HG03103 (cell line): Measurements from ENCODE around the gene POLR2C.

Experiments used
- ATAC-seq: cut with Tn5 transposase; IDR thresholded peaks from one replicate; pipeline ENCODE4 v1.9.1; 2021; ENCODE audit warnings: low read depth; ENCODE audit not compliant: unreplicated experiment

Gene POLR2C

GRCh38 chr16:57447186-57447962, 15.1 kb upstream of the POLR2C start, which contains the start of the genes CIAPIN1 and COQ9:
Gene CIAPIN1, minus strand, starts transcription at chr16:57447385. Its CDS starts 6,457 bp downstream, at chr16:57440928.
Gene COQ9, plus strand, starts transcription at chr16:57447479. Its CDS starts 27 bp downstream, at chr16:57447506.
- ATAC-seq = peak; percentile 97

GRCh38 chr16:57452021-57452420, 10.5 kb upstream of the POLR2C start:
- ATAC-seq = no peak

- no peak for ATAC-seq
These were observed 491 bp downstream of the POLR2C start for GRCh38 chr16:57462978-57463362.

DNA sequence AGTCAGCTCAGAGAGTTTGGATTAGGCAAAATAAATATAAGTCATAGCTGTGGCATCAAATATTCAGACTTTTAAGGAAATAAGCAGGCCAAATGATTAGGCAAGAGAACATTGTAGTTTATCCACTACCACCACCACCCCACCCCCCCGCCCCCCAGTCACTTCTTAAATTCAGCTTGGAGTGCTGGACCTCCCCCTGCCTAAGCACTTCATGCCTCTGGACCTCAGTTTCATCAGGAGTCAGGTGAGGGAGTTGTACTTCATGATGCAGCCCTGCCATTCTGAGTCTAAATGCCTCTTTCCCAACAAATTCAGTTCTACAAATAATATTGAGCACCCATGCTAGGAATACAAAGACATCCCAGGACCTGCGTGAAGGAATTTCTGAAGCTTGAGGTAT, 2.0 kb downstream of the POLR2C start:
- ATAC-seq = no peak

- no peak for ATAC-seq
These were observed 5.9 kb downstream of the POLR2C start for GRCh38 chr16:57468346-57468745.

- no peak for ATAC-seq
These were observed 6.6 kb downstream of the POLR2C start for GRCh38 chr16:57469046-57469445.

- no peak for ATAC-seq
These were observed 7.5 kb downstream of the POLR2C start for GRCh38 chr16:57469917-57470470.

DNA sequence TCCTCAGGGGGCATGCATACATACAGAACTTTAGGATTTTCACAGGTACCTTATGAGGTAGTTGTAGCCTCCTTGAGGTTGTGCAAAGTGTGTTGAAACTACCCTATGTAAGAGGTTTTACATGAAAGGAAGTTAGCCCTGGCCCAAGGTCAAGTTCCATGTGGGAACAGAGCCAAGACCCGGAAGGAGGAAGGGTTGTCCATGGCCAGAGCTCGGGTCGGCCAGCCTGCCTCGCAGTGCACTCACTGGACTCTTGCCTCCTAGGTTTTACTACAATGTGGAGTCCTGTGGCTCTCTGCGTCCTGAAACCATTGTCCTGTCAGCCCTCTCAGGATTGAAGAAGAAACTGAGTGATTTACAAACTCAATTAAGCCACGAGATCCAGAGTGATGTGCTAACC, 8.2 kb downstream of the POLR2C start:
- ATAC-seq = no peak

GRCh38 chr16:57471209-57471608, 8.7 kb downstream of the POLR2C start:
- no peak for ATAC-seq

DNA sequence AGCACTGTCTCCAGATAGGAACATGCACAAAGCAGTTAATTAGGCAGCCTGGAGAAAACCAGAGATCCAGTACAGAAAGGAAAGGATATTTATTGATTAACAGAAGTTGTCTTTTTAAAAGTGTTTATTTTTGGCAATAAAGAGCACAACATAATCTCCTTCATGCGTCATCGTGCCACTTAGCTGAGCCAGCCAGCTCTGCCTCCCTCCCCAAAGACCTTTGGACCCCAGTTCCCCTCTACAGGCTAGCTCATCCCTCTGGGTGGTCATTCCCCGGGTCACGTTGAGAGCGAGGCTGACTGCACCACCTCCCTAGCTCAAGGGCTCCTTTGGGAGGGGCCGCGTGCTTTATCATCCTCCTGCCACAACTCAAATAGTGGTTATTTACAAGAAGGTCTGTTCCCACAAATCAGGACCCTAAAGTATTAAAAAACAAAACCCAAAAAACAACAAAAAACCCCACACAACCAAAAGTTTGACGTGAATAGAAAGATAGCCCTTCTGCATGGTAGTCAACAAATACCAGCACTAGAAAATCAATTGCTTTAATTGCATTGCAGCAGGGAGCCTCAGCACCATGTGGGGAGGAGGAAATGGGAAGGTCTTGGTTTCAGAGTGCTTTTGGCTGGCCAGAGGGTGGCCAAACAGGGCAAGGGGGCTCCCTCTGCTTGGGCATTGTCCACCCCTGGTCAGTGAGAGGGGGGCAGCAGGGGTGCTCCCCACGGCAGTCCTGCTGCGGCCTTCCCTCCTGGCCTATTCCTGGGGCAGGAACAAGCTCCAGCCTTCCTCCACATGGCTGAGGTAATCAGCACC, 9.6 kb downstream of the POLR2C start:
- ATAC-seq = no peak

GRCh38 chr16:57472665-57473060, 10.2 kb downstream of the POLR2C start:
- ATAC-seq = no peak

GRCh38 chr16:57473176-57473840, 10.8 kb downstream of the POLR2C start:
- no peak for ATAC-seq

GRCh38 chr16:57473906-57474305, 11.4 kb downstream of the POLR2C start:
- ATAC-seq = no peak

- ATAC-seq = no peak
These were observed 12.5 kb downstream of the POLR2C start for GRCh38 chr16:57474671-57475661.

GRCh38 chr16:57475711-57476339, 13.3 kb downstream of the POLR2C start:
- peak; percentile 95 for ATAC-seq

DNA sequence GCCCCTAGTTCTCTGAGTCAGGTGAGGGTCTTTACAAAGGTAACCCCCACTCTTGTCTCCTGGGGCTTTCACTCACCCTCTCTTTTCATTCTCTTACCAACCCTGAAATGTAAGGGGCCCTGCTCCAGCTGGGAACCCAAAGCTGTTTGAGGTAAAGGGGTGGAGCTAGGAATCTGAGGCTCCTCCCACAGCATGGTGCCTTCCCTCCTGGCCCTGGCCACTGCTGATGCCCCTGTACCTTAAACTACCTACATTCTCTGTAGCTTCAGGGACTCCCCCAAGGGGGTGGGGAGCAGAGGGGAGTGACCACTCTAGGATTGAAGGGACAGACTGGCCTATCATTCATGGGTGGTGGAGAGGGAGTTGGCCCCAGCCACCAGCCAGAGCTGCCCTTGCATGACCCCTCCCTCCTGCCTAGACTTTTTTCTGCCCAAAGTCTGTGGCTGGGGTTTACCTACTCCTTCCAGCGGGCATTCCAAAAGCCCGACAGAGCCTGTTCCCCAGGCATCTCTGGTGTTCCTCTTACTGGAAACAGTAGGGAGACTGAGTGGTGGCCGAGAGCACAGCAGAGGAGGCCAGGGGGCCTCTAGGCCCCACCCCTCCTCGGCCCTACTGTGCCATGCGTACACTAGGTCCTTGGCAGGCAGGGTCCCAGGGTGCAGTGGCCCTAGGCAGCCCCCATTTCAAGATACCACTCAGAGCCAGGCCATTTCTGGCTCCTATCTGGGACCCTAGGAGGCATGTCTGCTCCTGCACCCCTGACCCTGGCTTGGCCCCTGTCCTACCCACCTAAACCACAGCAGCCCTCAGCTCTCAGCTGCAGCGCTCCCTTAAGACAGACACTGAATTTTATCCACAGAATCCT, 14.3 kb downstream of the POLR2C start:
- no peak for ATAC-seq

DNA sequence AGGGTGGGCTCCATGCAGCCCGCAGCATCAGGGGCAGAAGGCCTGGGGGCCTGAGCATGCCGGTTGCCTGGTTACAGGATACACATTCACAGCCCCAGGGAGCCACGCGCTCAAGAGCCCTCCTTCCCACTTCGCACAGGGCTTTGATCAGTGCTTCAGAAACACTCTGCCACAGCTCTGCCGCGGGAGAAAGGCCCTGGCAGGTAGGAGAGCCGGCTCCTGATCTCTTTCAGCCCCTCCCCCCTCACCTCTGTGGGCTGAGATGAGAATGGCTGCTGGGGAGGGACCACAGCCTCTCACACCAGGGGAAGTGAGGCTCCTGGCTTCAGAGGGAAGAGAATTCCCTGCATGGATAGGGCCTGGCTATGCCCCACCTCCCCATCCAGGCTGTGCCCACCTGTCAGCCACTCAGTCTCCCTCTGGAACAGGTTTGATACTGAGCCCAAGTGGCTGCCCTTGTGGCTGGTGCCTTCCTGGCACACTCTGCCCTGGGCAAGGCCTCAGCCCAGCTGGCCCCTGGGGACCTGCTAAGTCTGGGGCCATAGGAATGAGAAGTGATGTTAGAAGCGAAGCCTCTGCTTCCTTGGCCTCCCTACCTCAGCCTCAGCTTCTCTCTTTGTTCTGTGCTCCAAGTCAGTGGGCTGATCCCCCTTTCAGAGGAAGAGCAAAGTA, 15.2 kb downstream of the POLR2C start:
- ATAC-seq = no peak
